ENCODE data around the gene CLPSL1.
"Not testable (repeated sequence)": the region's sequence is repeated elsewhere in the genome, so short reads cannot be mapped to it uniquely, and the experiment has no call there.

CLPSL1 gene

GRCh38 chr6:35780719-35781118 is at the start of gene CLPSL1:
Gene CLPSL1, plus strand, starts transcription at chr6:35781019. Its CDS starts 92 bp downstream, at chr6:35781111.
- no peak for DNase-seq (ENCODE audit: low read depth, low spot score)

- no peak for DNase-seq (ENCODE audit: low read depth, low spot score)
These were observed 49.4 kb upstream of the CLPSL1 start for GRCh38 chr6:35731414-35731735.

- no peak for DNase-seq (ENCODE audit: low read depth, low spot score)
These were observed 48.9 kb upstream of the CLPSL1 start for GRCh38 chr6:35731736-35732532.

GRCh38 chr6:35733633-35734032 is 47.2 kb upstream of the CLPSL1 start:
- no peak for DNase-seq (ENCODE audit: low read depth, low spot score)

GRCh38 chr6:35734319-35734718 is 46.5 kb upstream of the CLPSL1 start:
- DNase-seq (ENCODE audit: low read depth, low spot score): not testable (repeated sequence)

- DNase-seq (ENCODE audit: low read depth, low spot score): no peak
These were observed 45.4 kb upstream of the CLPSL1 start for GRCh38 chr6:35735452-35735851.

GRCh38 chr6:35736253-35736894 is 44.4 kb upstream of the CLPSL1 start:
- DNase-seq (ENCODE audit: low read depth, low spot score): no peak

GRCh38 chr6:35736982-35737412 is 43.8 kb upstream of the CLPSL1 start, which contains the start of gene ARMC12:
Gene ARMC12, plus strand, starts transcription at chr6:35737032. Its CDS starts 77 bp downstream, at chr6:35737109.
- no peak for DNase-seq (ENCODE audit: low read depth, low spot score)

- DNase-seq (ENCODE audit: low read depth, low spot score): no peak
These were observed 43.2 kb upstream of the CLPSL1 start for GRCh38 chr6:35737413-35738211.

GRCh38 chr6:35739645-35740524 is 40.9 kb upstream of the CLPSL1 start:
- DNase-seq (ENCODE audit: low read depth, low spot score): no peak

- DNase-seq (ENCODE audit: low read depth, low spot score): no peak
These were observed 38.0 kb upstream of the CLPSL1 start for GRCh38 chr6:35742842-35743241.

- DNase-seq (ENCODE audit: low read depth, low spot score): no peak
These were observed 35.3 kb upstream of the CLPSL1 start for GRCh38 chr6:35745509-35745908.

- DNase-seq (ENCODE audit: low read depth, low spot score): no peak
These were observed 34.3 kb upstream of the CLPSL1 start for GRCh38 chr6:35746516-35746915.

GRCh38 chr6:35747877-35748276 is 32.9 kb upstream of the CLPSL1 start:
- no peak for DNase-seq (ENCODE audit: low read depth, low spot score)

- DNase-seq (ENCODE audit: low read depth, low spot score): no peak
These were observed 30.3 kb upstream of the CLPSL1 start for GRCh38 chr6:35750557-35750956.

GRCh38 chr6:35751594-35751993 is 29.2 kb upstream of the CLPSL1 start:
- DNase-seq (ENCODE audit: low read depth, low spot score): no peak

- DNase-seq (ENCODE audit: low read depth, low spot score): no peak
These were observed 28.5 kb upstream of the CLPSL1 start for GRCh38 chr6:35752330-35752729.

GRCh38 chr6:35754452-35755277 is 26.2 kb upstream of the CLPSL1 start:
- no peak for DNase-seq (ENCODE audit: low read depth, low spot score)

GRCh38 chr6:35755278-35755924 is 25.4 kb upstream of the CLPSL1 start:
- no peak for DNase-seq (ENCODE audit: low read depth, low spot score)
